Vagina (tissue), 2 donors: Measurements from ENCODE around the gene COPZ1.

ENCODE experiments used
- CTCF ChIP-seq, 3 experiments: fragments of 450-650 bp in 2 of 3; fragments of 200-600 bp in 1 of 3; sonication (generic) in 1 of 3; IDR thresholded peaks; one replicate each; pipeline ENCODE4 v1.5.1; 2017 to 2019; ENCODE audit warnings: antibody characterized with exemption in 3 of 3, mild to moderate bottlenecking in 2 of 3, moderate library complexity in 2 of 3
- POLR2A ChIP-seq, 2 donors: fragments of 450-650 bp; IDR thresholded peaks; one replicate each; pipeline ENCODE4 v1.6.1; 2017; ENCODE audit warnings: antibody characterized with exemption in 2 of 2, mild to moderate bottlenecking in 2 of 2, moderate library complexity in 2 of 2
- POLR2AphosphoS5 ChIP-seq, 2 donors: sonication (generic); formaldehyde crosslinking; IDR thresholded peaks; one replicate each; pipeline ENCODE4 v1.9.0; 2017; ENCODE audit warnings: antibody characterized with exemption in 2 of 2, mild to moderate bottlenecking in 2 of 2, low read depth in 1 of 2; ENCODE audit not compliant: insufficient read depth in 1 of 2

- no peak for TF ChIP-seq POLR2AphosphoS5 (IDR thresholded peaks at IDR 0.05; ENCODE audit: insufficient read depth in 1 of 2, low read depth in 1 of 2)
- TF ChIP-seq CTCF (IDR thresholded peaks at IDR 0.05), result no peak
- no peak for TF ChIP-seq POLR2A (IDR thresholded peaks at IDR 0.05)
Observed at GRCh38 chr12:54377797-54378515, 53.0 kb downstream of the COPZ1 start.
